Pulmonary artery endothelial cell (primary cell): ENCODE measurements around the gene NCOA7. TPM values are rescaled to one million over a fixed set of nuclear protein-coding genes. Genes with fewer than 3 reads are reported as not detected.

Experiments
- DNase-seq: peaks from one replicate; pipeline ENCODE4 v3.0.0-alpha.2; 2011; ENCODE audit warnings: low read depth, low spot score
- total RNA-seq: library from RNA; depleted of rRNA; stranded (reverse); fragments of >200 nt; gene quantifications from 2 replicates; pipeline ENCODE4 v1.2.3, GENCODE V29; 2014

Gene NCOA7
- total RNA-seq, 1 donor from 2014 or later = 38.1 TPM

- no peak for DNase-seq
Measured at GRCh38 chr6:125811259-125811658, 20.5 kb downstream of the NCOA7 start.

GRCh38 chr6:125812394-125813292 is 21.9 kb downstream of the NCOA7 start:
- peak; percentile 87 for DNase-seq

DNA sequence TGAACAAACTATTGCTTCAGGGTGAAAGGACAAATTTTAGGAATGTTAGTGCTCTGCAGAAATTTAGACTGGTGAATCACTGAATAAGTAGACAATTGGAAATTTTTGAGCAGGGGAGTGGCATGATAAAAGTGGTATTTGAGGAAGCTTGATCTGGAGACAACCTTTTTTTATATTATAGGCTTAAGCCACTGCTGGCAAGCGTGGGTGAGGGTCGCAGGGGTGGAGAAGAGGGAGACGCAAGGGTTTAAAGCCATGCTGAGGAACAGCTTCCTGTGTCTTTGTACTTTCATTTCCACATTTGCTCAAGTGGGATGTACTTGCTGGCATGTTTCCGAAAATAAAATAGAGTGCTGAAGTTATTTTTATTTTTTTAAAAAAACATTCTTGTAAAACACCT is 23.7 kb downstream of the NCOA7 start:
- no peak for DNase-seq

DNA sequence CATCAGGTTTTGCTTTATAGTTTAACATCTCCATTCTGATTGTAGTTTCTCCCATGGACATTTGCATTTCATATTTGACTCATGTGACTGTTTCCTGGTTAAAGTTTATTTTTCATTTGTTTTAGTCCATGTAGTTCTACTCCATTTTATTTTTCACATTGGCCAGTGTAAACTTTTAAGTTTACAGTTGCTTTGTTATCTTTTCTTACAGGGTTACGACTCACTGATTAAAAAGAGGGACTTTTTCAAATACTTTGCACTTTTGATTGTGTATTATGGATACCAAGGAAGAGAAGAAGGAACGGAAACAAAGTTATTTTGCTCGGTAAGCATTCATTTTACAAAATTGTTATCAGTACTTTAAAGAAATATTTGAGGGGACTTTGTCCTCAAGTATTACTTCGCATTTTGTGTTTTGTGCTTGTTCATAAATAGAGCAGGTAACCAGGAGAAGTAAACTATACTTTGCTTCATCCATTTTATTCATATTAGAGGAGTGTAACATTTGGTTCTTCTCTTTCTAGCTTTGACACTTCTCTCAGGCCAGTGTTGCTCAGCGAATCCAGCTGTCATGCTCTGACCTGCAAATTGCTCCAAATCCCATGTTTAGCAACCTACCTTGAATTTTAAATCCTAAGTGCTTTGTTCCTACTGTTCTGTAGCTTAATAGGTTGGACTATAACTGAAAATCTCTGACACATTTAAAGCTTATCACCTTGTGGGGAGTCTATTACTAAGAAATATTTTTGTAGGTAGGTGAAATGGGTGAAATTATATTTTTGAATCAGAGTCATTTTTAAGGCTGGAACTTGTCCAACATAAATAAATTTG is 24.5 kb downstream of the NCOA7 start:
- DNase-seq = no peak

DNA sequence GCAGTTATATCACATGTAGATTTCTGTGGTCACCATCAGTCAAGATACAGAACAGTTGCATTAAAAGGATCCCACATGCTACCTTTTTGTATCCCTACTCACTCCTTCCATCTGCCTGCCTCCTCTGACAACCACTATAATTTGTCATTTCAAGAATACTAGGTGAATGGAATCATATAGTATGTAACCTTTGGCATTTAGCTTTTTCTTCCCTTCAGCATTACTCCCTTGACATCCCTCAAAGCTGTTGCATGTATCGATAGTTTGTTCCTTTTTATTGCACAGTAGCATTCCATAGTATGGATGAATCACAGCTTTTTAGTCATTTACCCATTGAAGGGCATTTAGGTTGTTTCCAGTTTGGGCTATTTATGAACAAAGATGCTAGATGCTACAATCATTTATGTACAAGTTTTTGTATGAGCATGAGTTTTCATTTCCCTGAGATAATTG is 26.1 kb downstream of the NCOA7 start:
- DNase-seq = no peak

GRCh38 chr6:125818225-125818657 is 27.5 kb downstream of the NCOA7 start:
- DNase-seq = no peak

DNA sequence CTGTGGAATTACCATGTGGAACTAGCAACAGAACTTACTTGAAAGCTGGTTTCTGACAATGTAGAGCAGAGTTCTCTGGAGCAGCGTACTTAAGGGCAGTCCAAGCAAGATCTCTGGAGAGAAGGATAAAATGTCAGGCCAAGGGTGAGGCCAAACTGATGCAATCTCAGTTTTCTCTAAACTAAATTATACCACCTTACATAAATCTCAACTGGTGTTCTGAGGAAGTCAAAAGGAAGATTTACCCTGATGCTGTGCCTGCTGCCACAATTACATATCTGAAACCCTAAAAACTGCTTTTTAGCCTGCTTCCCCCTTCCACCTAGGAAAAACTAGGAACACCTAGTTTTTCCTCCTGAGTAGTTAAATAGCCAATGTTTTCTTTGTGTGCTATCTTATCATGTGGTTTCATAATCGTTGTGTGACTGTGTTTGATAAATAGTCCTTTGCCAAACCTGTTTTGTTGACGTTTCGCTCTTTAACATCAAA is 28.1 kb downstream of the NCOA7 start:
- no peak for DNase-seq

GRCh38 chr6:125819535-125820326 is 29.0 kb downstream of the NCOA7 start:
- no peak for DNase-seq

- peak; percentile 92 for DNase-seq
Measured at GRCh38 chr6:125821825-125822281, 31.1 kb downstream of the NCOA7 start.

GRCh38 chr6:125823180-125823579 is 32.4 kb downstream of the NCOA7 start:
- DNase-seq = no peak

DNA sequence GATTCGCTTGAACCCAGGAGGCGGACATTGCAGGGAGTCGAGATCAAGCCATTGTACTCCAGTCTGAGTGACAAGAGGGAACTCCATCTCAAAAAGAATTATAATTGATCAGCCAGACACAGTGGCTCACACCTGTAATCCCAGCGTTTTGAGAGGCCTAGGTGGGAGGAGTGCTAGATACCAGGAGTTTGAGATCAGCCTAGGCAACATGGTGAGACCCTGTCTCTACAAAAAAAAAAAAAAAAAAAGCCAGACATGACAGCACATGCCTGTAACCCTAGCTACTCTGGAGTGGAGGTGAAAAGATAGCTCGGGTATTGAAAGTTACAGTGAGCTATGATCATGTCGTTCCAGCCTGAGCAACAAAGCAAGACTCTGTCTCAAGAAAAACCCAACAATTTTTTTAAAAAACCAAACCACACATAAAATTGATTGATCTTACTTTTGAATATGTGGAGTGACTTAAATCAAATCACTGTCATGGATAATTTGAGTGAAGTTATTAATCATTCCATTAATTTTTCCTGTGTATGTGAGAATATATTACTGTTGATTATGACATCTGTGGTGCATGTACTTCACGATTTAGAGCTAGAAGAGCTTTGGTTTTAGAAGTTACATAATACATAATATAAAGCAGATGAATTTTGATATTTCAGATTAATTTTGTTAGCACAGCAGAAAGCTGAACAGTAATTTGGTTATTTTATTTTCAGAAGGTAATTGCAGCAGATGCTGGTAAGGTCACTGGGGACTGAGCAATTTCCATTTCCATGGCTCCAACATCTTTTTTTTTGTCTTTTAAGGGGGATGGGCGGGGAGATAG is 34.4 kb downstream of the NCOA7 start:
- no peak for DNase-seq

DNA sequence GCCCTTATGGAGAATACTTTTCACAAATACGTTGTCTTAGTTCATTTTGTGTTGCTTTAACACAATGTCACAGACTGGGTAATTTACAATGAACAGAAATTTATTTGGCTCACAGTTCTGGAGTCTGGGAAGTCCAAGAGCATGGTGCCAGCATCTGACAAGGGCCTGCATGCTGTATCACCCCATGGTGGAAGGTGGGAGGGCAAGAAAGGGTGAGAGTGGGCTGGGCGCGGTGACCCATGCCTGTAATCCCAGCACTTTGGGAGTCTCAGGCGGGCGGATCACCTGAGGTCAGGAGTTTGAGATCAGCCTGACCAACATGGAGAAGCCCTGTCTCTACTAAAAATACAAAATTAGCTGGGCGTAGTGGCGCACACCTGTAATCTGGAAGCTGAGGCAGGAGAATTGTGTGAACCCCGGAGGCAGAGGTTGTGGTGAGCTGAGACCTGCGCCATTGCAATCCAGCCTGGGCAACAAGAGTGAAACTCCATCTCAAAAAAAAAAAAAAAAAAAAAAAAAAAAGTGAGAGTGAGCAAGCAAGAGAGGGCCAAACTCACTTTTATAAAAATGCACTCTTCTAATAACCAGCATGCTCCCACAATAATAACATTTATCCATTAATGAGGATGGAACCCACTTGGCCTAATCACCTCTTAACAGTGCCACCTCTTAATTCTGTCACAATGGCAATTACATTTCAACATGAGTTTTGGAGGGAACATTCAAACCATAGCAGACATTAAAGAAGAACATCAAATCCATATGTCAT is 36.1 kb downstream of the NCOA7 start:
- no peak for DNase-seq

GRCh38 chr6:125827788-125828320 is 37.1 kb downstream of the NCOA7 start:
- DNase-seq = no peak

- DNase-seq = no peak
Measured at GRCh38 chr6:125828476-125829039, 37.8 kb downstream of the NCOA7 start.

GRCh38 chr6:125829433-125829832 is 38.7 kb downstream of the NCOA7 start:
- no peak for DNase-seq

DNA sequence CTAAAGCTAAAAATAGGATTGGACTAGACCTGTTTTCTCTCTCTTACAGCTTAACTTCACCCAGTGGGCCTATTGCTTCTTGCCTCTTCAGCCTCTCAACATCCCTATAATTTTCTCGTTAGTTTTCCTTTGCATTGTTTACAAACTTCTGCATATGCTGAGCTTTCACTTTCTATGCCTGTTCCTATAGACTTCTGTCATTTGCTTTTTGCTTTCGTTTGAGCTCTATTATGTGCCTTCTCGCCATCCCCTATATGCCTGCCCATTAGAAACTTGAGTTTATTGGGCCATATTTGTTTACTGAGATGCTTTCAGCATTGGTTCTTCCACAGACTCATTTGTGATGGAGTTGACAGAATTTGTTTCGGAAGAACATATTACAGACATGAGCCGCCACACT is 40.9 kb downstream of the NCOA7 start:
- no peak for DNase-seq

DNA sequence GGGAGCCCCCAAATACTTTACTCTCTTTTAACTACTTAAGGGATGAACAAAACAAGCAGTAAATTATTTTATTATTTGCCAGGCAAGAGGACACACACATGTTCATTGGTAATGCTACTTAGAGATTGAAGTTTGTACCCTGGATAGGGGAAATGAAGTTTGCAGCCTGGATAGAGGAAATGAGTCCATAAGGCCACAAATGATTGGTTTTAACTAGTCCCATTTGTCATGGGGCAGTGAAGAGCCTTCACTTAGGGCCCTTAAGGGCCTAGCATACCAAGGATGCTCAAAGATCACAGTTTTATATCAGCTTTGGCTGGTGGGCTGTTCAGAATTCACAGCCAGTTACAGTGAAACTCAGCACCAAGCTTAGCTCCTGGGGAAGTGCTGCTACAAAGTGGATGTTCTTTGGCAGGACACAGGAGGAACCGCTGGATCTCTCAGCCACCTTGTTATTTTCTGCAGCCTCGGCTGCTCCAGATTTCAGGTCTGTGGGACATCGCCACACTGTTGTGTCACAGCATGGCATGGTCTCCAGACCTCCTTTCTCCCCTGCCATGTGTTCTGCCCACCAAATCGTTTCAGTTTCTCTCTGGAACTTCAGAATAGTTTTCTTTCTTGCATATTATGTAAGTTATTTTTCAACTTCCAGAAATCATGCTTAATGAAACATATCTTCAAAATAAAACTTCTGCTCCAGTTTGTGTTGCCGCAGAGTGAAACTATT is 41.8 kb downstream of the NCOA7 start:
- no peak for DNase-seq

DNA sequence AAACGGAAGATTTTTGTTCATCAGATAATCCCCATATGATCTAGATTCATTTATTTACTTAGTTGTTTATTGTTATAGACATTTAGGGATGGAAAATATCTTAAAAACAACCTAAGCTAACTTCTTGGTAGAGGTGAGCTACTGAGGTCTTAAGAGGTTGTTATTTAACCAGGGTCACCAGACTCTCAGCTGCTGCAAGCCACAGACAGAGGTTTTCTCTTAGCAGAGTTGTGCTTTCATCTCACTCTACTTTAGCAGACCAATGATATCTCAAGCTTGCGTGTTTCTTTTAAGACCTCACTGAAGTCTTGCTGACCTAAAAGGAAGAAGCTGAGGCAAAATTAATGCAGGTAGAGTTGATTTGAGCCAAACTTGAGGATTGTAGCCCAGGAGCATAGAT is 43.6 kb downstream of the NCOA7 start:
- no peak for DNase-seq
